T-helper 17 cell (primary cell): ENCODE data around the gene WNT9B. TPM values are rescaled to one million over a fixed set of nuclear protein-coding genes. Genes with fewer than 3 reads are reported as not detected.

Experiments
- ATAC-seq: fragments of 150-1000 bp; cut with Tn5 transposase; 2 replicates; pipeline ENCODE4 v1.10.0; 2021; ENCODE audit warnings: mild to moderate bottlenecking, moderate library complexity
- DNase-seq, 3 donors: peaks; one replicate each; pipeline versions ENCODE4 v3.0.0 to v3.0.0-alpha.2; 2020 to 2021
- H3K9me3 ChIP-seq: one replicate; pipeline ENCODE4 v1.7.0; 2013; ENCODE audit warnings: low read length, mild to moderate bottlenecking; ENCODE audit not compliant: control insufficient read depth, poor library complexity, severe bottlenecking
- H3K27ac Mint-ChIP-seq: one replicate; pipeline ENCODE4 v1.8.0; 2022; ENCODE audit warnings: mild to moderate bottlenecking, moderate library complexity, mixed read lengths
- H3K27me3 Mint-ChIP-seq: one replicate; pipeline ENCODE4 v1.8.0; 2022; ENCODE audit warnings: mixed read lengths
- H3K36me3 Mint-ChIP-seq: one replicate; pipeline ENCODE4 v1.8.0; 2022; ENCODE audit warnings: low read depth, mixed read lengths
- H3K4me1 Mint-ChIP-seq: one replicate; pipeline ENCODE4 v1.8.0; 2022; ENCODE audit warnings: mild to moderate bottlenecking, mixed read lengths
- H3K4me3 Mint-ChIP-seq: one replicate; pipeline ENCODE4 v1.8.0; 2022; ENCODE audit warnings: mild to moderate bottlenecking, moderate library complexity, mixed read lengths
- total RNA-seq, 4 donors: library from RNA in 2 of 4; stranded (reverse) in 2 of 4; gene quantifications; one replicate each; pipeline ENCODE4 v1.2.3 and lab custom pipeline; 2022 to 2026

The WNT9B gene
- total RNA-seq, 2 donors from 2014 or later = not detected

DNA sequence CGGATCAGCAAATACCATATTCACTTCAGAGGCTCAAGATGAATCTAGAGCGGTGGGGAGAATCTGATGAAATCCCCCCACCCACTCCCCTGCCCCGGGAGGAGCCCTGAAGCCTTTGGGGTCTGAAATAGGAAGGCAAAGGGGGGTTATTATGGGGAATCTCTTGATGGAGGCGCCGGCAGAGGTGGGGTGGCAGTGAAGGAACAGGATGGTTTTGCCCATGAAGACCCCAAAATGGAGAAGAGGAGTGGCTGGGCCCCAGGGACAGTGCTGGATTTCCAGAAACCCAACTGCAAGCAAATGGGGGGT is 33.5 kb upstream of the WNT9B start:
- H3K4me1 Mint-ChIP-seq = peaks cover 24% of the 10 kb centered on the region
- H3K27me3 Mint-ChIP-seq = peaks cover 83% of the 10 kb centered on the region
- peaks cover 5% of the 10 kb centered on the region for H3K36me3 Mint-ChIP-seq
- H3K4me3 Mint-ChIP-seq = peak overlapping the region; percentile 87
- ATAC-seq (no peak), DNase-seq (no peak)
- H3K9me3 ChIP-seq = no peaks in the 10 kb centered on the region
- H3K27ac Mint-ChIP-seq = no peak overlapping the region

DNA sequence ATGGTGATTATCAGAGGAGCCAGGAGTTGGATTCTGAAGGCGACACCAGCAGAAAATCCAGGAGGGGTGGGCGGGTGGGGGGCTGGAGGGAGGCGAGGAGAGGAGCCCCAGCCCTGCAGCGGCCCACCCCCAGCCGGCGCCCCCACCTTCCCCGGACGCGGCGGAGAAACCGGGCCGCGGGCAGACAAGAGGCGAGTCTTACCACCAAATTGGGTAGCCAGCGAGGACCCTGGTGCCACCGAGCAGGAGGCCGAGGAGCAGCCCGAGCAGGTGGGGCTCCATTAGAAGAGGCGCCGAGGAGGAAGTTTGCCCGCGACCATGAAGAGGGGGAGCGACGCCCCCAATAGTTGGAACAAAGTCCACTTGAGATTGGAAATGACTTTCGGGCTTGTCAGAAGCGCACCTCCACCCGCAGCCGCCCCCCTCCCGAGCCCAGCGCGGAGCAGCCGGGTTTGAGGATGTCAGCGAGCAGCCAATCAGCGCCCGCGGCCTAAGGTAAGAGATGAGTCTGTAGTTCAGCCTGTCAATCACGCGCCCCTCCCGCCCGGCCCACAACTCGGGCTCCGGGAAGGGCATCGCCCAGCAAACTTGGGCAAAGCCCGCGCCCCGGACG is 33.0 kb upstream of the WNT9B start, which contains the start of gene WNT3:
Gene WNT3, minus strand, starts transcription at position 377 of the 613 bp plus-strand sequence. Its CDS starts 95 bp downstream, at position 282.
- Mint-ChIP-seq H3K36me3 (peaks cover 5% of the 10 kb centered on the region), H3K4me3 (peak within 1 kb of the TSS; percentile 87), H3K27ac (no peak within 1 kb of the TSS), H3K4me1 (peaks cover 24% of the 10 kb centered on the region), H3K27me3 (peaks cover 77% of the 10 kb centered on the region)
- ATAC-seq (peak; percentile 65), DNase-seq (peak in 1 of 3 donors; percentile 24)
- no peaks in the 10 kb centered on the region for H3K9me3 ChIP-seq

DNA sequence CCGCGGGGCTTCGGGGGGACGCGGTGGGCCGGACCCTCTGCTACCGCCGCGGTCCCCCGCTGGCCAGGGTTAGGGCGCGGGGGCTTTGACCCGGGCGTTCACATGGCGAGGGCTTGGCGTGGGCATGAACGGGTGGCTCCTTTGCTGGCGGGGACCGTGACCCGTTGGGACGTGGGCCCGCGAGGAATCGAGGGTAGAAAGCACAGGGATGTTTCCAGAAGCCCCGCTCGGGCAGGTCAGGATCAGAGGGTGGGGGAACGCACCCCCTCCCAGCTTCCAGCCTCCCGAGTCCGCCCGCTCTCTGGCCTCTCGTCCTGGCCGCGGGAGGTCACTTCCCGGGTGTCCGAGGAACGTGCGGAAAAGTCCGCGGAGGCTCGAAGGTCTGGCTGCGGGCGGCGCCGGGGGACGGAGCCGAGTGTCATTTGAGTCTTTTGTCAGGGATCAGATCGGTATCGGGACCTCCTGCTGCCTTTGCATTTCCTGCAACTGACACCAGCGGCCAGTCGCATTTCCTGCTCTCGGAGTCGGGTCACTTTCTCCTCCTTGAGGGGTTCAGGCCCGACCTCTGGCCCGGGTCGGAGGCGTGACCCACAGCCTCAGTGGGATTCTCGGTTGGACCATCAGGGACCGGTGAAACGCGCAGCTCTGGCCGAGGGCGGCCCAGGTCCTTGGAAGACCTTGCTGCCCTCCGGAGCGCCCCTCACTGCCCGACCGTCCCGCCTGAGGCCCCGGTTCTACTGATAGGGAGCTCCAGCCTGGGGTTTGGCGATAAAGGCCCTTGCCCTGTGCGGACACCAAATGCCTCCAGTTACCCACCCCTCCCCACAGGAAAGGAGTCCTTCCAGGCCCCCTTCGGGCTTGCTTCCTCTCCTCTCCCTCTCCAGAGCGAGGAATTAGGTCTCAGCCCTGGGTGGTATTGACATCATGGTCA is 32.2 kb upstream of the WNT9B start:
- peak; percentile 14 for ATAC-seq
- H3K4me1 Mint-ChIP-seq = peaks cover 24% of the 10 kb centered on the region
- H3K9me3 ChIP-seq = no peaks in the 10 kb centered on the region
- no peak overlapping the region for H3K27ac Mint-ChIP-seq
- H3K4me3 Mint-ChIP-seq = peak overlapping the region; percentile 87
- H3K27me3 Mint-ChIP-seq = peaks cover 72% of the 10 kb centered on the region
- DNase-seq = no peak
- H3K36me3 Mint-ChIP-seq = peaks cover 5% of the 10 kb centered on the region

DNA sequence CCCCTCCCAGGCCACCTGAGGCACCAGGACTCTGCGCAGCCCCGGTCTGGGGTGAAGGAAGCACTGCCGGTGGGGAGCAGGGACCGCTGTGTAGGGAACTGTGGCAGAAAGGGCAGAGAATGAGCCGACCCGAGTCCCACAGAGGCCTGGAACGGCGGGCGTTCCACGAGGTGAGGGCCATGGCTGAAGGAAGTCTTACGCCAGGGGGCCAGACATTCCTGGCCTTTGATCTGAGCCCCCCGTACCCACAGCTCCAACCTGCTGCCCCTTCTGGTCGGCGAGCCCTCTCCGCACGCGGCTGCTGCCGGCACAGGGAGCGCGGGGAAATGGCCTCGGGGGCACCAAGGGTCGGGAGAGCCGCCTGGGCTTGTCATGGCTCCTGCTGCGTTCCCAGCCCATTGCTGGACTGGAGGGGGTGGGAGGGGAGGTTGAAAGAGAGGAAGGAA is 31.5 kb upstream of the WNT9B start:
- H3K27ac Mint-ChIP-seq = no peak overlapping the region
- peaks cover 24% of the 10 kb centered on the region for H3K4me1 Mint-ChIP-seq
- DNase-seq (no peak), ATAC-seq (no peak)
- H3K9me3 ChIP-seq = no peaks in the 10 kb centered on the region
- peaks cover 74% of the 10 kb centered on the region for H3K27me3 Mint-ChIP-seq
- peaks cover 5% of the 10 kb centered on the region for H3K36me3 Mint-ChIP-seq
- H3K4me3 Mint-ChIP-seq = peak overlapping the region; percentile 68

DNA sequence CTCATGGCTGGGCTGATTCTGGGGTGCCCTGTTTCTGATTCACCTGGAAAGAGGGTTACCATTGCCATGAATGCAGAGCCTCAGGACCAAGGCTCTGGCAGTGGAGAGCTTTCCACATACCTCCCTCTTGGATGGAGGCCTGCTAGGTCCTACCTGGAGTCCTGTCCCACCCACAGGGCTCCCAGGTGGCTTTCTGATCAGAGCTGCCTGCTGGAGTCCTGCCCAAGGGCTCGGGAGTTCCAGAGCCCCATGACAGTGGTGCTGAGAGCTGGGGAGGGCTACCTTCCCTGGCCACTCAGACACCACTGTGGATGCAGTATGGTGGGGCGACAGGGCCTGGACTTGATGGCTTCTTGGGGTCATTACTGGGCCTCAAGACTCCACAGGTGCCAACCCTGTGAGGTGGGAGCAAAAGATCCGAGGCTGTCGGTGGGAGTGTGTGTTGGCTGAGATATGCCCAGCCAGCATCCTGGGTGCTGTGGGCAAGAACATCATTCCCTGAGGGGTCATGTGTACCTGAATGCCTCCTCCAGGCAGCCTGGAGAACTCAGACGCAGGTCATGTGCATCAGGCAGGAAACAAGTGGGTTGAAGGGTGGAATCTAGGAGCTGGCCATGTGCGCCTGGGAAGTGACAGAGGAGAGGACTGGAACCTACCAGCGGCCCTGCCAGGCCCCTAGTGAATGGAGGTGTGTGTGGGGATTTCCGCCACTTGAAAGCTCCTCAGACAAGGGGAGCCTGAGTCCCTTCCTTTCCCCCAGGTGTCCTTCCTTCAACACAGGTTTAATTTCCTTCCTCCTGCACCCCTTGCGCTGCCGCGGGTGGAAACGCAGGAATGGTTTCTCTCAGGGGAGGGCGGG is 30.6 kb upstream of the WNT9B start:
- peaks cover 24% of the 10 kb centered on the region for H3K4me1 Mint-ChIP-seq
- H3K27me3 Mint-ChIP-seq = peaks cover 78% of the 10 kb centered on the region
- H3K27ac Mint-ChIP-seq = no peak overlapping the region
- ATAC-seq (no peak), DNase-seq (no peak)
- peak overlapping the region; percentile 68 for H3K4me3 Mint-ChIP-seq
- no peaks in the 10 kb centered on the region for H3K9me3 ChIP-seq
- H3K36me3 Mint-ChIP-seq = peaks cover 5% of the 10 kb centered on the region

DNA sequence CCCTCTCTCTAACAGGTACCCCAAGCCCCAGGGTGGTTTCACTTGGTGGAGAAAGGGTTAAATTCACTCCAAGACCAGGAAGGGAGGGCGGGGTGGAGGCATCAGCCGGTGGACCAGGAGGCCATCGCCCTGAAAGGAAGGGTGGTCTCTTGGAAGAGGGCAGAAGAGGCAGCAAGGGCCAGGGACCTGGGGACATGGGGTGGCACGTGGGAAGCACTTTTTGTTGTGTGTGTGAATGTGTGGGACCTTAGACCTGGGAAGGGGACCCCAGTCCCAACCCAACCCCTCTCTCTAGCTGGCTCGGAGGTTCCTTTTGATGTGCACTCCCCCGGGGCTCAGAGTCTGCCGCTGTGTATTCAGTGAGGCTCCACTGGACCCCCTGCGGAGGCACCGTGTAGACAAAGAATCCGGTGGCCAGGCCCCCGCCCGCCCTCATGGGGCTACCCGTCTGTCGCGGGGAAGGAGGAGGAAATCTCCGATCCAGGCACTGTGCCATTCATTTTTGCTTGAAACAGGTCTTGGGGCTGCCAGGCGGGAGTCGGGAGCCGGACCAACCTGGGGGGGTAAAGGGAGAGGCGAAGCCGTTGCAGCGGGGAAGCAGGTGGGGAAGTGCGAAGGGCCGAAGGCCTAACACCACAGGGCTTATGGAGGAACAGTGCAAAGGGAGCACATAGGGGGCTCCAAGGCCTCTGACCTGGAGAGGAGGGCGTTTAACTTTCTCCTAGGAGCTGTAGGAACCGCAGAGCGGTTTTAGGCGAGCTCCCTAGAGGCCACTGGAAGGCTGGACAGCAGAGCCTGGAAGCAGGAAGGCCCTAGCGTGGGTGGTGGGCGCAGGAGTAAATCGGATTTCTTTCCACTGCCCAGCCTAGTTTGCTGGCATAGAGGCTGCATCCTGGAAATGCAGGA is 29.6 kb upstream of the WNT9B start:
- no peak for DNase-seq
- peak overlapping the region; percentile 45 for H3K4me3 Mint-ChIP-seq
- H3K27ac Mint-ChIP-seq = no peak overlapping the region
- H3K9me3 ChIP-seq = no peaks in the 10 kb centered on the region
- ATAC-seq = no peak
- H3K27me3 Mint-ChIP-seq = peaks cover 73% of the 10 kb centered on the region
- peaks cover 2% of the 10 kb centered on the region for H3K36me3 Mint-ChIP-seq
- peaks cover 18% of the 10 kb centered on the region for H3K4me1 Mint-ChIP-seq

DNA sequence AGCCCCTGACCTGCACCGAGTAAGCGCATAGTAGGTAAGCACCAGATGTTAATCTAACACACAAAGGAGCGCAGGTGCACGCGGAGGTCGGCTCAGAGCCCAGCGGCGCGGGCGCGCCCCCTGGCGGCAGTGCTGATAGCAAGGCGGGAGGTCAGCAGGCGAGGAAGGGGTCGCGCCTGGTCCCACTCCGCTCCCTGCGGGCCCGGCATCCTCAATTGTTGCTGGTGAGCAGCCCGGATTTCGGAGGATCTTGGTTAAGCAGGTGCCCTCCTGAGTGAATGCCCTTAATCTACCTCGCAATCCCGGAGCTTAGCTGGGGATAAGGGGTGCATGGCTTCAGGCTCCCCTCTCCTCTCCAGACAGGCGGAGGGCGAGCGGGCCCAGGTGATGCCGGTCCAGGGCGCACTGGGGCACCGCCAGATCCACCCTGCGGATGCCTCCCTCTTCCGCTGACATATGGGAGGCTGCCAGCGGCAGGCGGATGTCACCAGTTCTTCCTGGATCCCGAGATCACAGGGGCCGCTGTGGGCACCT is 28.9 kb upstream of the WNT9B start:
- Mint-ChIP-seq H3K4me1 (peaks cover 18% of the 10 kb centered on the region), H3K36me3 (no peaks in the 10 kb centered on the region), H3K4me3 (peak overlapping the region; percentile 45), H3K27me3 (peaks cover 66% of the 10 kb centered on the region), H3K27ac (no peak overlapping the region)
- DNase-seq (no peak), ATAC-seq (no peak)
- H3K9me3 ChIP-seq = no peaks in the 10 kb centered on the region

DNA sequence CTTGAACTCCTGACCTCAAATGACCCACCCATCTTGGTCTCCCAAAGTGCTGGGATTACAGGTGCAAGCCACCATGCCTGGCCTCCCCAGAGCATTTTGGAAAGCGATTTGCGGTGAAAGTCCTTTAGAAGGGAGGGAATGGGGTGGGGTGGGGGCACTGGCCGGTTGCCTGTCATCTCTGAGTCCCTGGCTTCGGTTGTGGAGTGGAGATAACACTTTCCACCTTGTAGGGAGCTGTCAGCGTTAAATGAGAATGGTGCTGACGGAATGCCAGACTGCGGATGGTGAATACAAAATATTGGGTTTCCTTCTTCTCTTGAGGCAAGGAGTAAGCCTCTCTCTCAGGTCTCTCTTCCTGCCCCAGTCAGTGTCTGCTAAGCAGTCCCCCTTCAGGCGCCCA is 27.7 kb upstream of the WNT9B start:
- H3K4me3 Mint-ChIP-seq = no peak overlapping the region
- H3K9me3 ChIP-seq = no peaks in the 10 kb centered on the region
- H3K27me3 Mint-ChIP-seq = peaks cover 64% of the 10 kb centered on the region
- H3K36me3 Mint-ChIP-seq = peaks cover 2% of the 10 kb centered on the region
- H3K27ac Mint-ChIP-seq = no peak overlapping the region
- H3K4me1 Mint-ChIP-seq = peaks cover 8% of the 10 kb centered on the region
- ATAC-seq (no peak), DNase-seq (no peak)

DNA sequence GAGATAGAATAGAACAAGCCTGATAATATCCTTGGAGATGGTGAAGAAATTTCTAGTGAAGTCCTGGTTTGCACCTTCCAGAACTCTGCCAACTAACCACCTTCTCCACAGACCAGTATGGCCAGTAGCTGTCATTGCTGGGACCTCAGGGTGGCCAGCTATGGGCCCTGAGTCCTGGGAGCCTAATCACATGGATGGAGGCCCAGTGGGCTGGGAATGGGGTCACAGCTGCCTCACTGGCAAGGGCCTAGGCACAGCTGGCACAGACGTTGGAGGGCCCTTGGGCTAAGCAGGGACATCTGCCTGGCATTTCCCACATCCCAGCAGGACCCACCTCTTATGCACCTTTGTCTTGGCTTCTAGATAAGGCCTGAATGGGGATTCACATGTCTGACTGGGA is 25.3 kb upstream of the WNT9B start:
- Mint-ChIP-seq H3K27ac (no peak overlapping the region), H3K27me3 (peaks cover 54% of the 10 kb centered on the region), H3K4me3 (no peak overlapping the region), H3K4me1 (peaks cover 4% of the 10 kb centered on the region), H3K36me3 (peaks cover 2% of the 10 kb centered on the region)
- no peaks in the 10 kb centered on the region for H3K9me3 ChIP-seq
- no peak for ATAC-seq
- no peak for DNase-seq

DNA sequence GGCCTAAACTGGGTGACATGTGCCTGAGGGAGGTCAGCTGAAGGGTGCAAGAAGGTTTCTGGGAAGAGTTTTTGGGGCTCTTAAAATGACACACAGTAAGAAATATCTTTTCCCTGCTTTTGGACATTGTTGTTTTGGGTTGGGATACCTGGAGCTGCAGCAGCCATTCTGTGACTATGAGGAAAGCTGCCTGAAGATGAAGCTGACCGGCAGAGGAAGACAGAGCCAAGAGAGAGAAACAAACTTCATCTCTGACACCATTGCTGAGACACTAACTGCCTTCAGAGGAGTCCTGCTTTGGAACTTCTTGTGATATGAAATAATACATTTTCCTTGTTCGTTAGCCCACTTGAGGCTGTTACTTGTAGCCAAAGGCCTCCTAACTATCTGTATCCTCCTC is 24.1 kb upstream of the WNT9B start:
- no peak overlapping the region for H3K4me3 Mint-ChIP-seq
- peaks cover 3% of the 10 kb centered on the region for H3K4me1 Mint-ChIP-seq
- H3K9me3 ChIP-seq = no peaks in the 10 kb centered on the region
- peaks cover 48% of the 10 kb centered on the region for H3K27me3 Mint-ChIP-seq
- DNase-seq (no peak), ATAC-seq (no peak)
- H3K27ac Mint-ChIP-seq = no peak overlapping the region
- H3K36me3 Mint-ChIP-seq = peaks cover 4% of the 10 kb centered on the region

DNA sequence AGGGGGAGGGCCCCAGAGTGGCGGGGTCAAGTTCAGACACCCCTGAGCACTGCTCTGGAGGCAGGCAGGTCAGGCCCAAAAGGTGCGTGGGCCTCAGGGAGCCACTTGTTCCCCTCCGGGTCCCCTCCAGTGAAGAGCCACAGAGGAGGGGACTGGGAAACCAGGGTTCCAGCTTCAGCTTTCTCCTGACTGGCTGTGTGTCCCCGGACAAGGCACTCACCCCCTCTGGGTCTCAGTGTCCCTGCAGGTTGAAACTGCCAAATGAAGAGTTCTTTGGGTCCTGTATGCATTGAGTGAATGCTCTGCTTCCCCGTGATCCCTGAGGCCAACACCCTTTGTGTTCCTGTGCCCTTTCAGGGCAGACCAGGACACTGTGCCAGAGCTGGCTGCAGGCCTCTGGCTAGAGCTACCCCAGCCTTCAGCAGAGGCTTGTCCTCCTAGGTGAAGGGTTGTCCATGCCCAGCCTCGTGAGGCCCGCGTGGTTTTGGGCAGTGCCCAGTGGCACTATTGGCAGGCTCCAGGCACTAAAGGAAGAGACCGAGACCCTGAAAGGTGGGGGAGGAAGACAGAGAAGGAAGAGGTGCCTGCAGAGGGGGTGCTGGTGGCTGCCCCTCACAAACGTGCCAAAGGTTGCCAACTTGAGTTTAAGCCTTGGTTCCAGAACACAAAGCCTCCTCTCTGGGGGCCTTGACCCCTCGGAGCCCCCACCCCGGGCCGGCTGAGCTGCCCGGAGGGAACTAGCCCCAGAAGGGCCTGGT is 19.6 kb upstream of the WNT9B start:
- Mint-ChIP-seq H3K4me3 (no peak overlapping the region), H3K36me3 (peaks cover 4% of the 10 kb centered on the region), H3K27me3 (peaks cover 33% of the 10 kb centered on the region), H3K27ac (no peak overlapping the region), H3K4me1 (peaks cover 9% of the 10 kb centered on the region)
- DNase-seq = no peak
- no peak for ATAC-seq
- no peaks in the 10 kb centered on the region for H3K9me3 ChIP-seq
